Pons (tissue), 1 donor: ENCODE measurements around the gene TMEM238.
"Not testable (repeated sequence)": the region's sequence is repeated elsewhere in the genome, so short reads cannot be mapped to it uniquely, and the experiment has no call there.

Experiments
- DNase-seq: peaks from one replicate; pipeline ENCODE4 v3.0.0-alpha.2; 2016; ENCODE audit warnings: low spot score

Gene TMEM238

GRCh38 chr19:55339889-55340783, 44.0 kb downstream of the TMEM238 start:
- DNase-seq: no peak

GRCh38 chr19:55339105-55339888, 44.8 kb downstream of the TMEM238 start, which contains the start of gene KMT5C:
KMT5C (plus strand) TSS chr19:55339876; CDS start chr19:55341937, 2,061 bp downstream.
- peak; percentile 100 for DNase-seq

- no peak for DNase-seq
Measured at GRCh38 chr19:55336101-55336500, 48.0 kb downstream of the TMEM238 start.

GRCh38 chr19:55333870-55334269, 50.2 kb downstream of the TMEM238 start:
- DNase-seq: no peak

- not testable (repeated sequence) for DNase-seq
Measured at GRCh38 chr19:55329791-55330190, 54.3 kb downstream of the TMEM238 start.
